Fibroblast of skin of scalp (primary cell): ENCODE results near the gene GAGE13.
"Not testable (repeated sequence)": the region's sequence is repeated elsewhere in the genome, so short reads cannot be mapped to it uniquely, and the experiment has no call there.

ENCODE experiments used
- DNase-seq: peaks from one replicate; pipeline ENCODE4 v3.0.0-alpha.2; 2013

GAGE13 gene

GRCh38 chrX:49331841-49332240, 459 bp downstream of the GAGE13 start:
- DNase-seq: not testable (repeated sequence)

- not testable (repeated sequence) for DNase-seq
These were observed 10.1 kb downstream of the GAGE13 start for GRCh38 chrX:49341449-49341848.

GRCh38 chrX:49344496-49345175, 13.3 kb downstream of the GAGE13 start:
- DNase-seq: not testable (repeated sequence)

- not testable (repeated sequence) for DNase-seq
These were observed 14.0 kb downstream of the GAGE13 start for GRCh38 chrX:49345402-49345801.

GRCh38 chrX:49346150-49346549, 14.8 kb downstream of the GAGE13 start:
- not testable (repeated sequence) for DNase-seq
